Smooth muscle cell (in vitro differentiated cells): ENCODE results near the gene LGALS9. TPM values are rescaled to one million over a fixed set of nuclear protein-coding genes. Genes with fewer than 3 reads are reported as not detected.
"Not testable (repeated sequence)": the region's sequence is repeated elsewhere in the genome, so short reads cannot be mapped to it uniquely, and the experiment has no call there.

Source experiments
- DNase-seq: peaks from one replicate; lab custom pipeline; 2025; ENCODE audit not compliant: unreplicated experiment; lab: John Stamatoyannopoulos, UW
- H2AFZ ChIP-seq: fragments of 200-600 bp; sonication (generic); 2 replicates; pipeline ENCODE4 v1.6.0; 2016; ENCODE audit warnings: antibody characterized with exemption, low read depth, mild to moderate bottlenecking
- H3F3A ChIP-seq: fragments of 200-600 bp; sonication (generic); 2 replicates; pipeline ENCODE4 v1.6.0; 2017; ENCODE audit warnings: antibody characterized with exemption, low read depth
- H3K27ac ChIP-seq: fragments of 200-600 bp; sonication (generic); 2 replicates; pipeline ENCODE4 v1.5.1; 2016; ENCODE audit warnings: low read depth, mild to moderate bottlenecking
- H3K27me3 ChIP-seq: fragments of 200-600 bp; sonication (generic); 2 replicates; pipeline ENCODE4 v1.6.1; 2016; ENCODE audit warnings: low read depth, mild to moderate bottlenecking
- H3K36me3 ChIP-seq: fragments of 200-600 bp; sonication (generic); 2 replicates; pipeline ENCODE4 v1.5.1; 2016; ENCODE audit warnings: low read depth
- H3K4me1 ChIP-seq: fragments of 200-600 bp; sonication (generic); 2 replicates; pipeline ENCODE4 v1.5.1; 2016; ENCODE audit warnings: low read depth
- H3K4me2 ChIP-seq: fragments of 200-600 bp; sonication (generic); 2 replicates; pipeline ENCODE4 v1.6.0; 2016; ENCODE audit warnings: mild to moderate bottlenecking
- H3K4me3 ChIP-seq: fragments of 200-600 bp; sonication (generic); 2 replicates; pipeline ENCODE4 v1.5.1; 2016; ENCODE audit warnings: mild to moderate bottlenecking
- H3K79me2 ChIP-seq: fragments of 200-600 bp; sonication (generic); 2 replicates; pipeline ENCODE4 v1.6.0; 2016; ENCODE audit warnings: low read depth, mild to moderate bottlenecking
- H3K9ac ChIP-seq: fragments of 200-600 bp; sonication (generic); 2 replicates; pipeline ENCODE4 v1.6.0; 2016; ENCODE audit warnings: low read depth
- H3K9me3 ChIP-seq: fragments of 200-600 bp; sonication (generic); replicated peaks from 2 replicates; pipeline ENCODE4 v1.5.1; 2016; ENCODE audit warnings: low read depth
- H4K20me1 ChIP-seq: fragments of 200-600 bp; sonication (generic); 2 replicates; pipeline ENCODE4 v1.6.0; 2016; ENCODE audit warnings: low read depth
- whole genome bisulfite sequencing: methylation state at CpG from one replicate; pipeline ENCODE4 v1.1.7; 2016; ENCODE audit warnings: low lambda C conversion rate; 5-methylcytosine and 5-hydroxymethylcytosine counted together
- polyA plus RNA-seq: library from polyadenylated mRNA; unstranded; fragments of >200 nt; fragmentation: Nextera tagmentation; extraction: Ambion mirVana; gene quantifications from 2 replicates; pipeline ENCODE4 v1.2.1, GENCODE V29; 2016
- total RNA-seq: library from RNA; depleted of rRNA; stranded (reverse); fragments of >200 nt; gene quantifications from 2 replicates; pipeline ENCODE4 v1.2.3, GENCODE V29; 2014
- TF ChIP-seq, protein P1 (sequence below): fragments of 200-600 bp; sonication (generic); IDR thresholded peaks from 2 replicates; pipeline ENCODE4 v1.5.1; 2017; ENCODE audit warnings: borderline replicate concordance, mild to moderate bottlenecking, antibody characterized with exemption; ENCODE audit not compliant: insufficient read depth, poor library complexity, severe bottlenecking

The LGALS9 gene
- total and polyA plus RNA-seq, 2 experiments from 2014 or later: 5.8 to 9.7 TPM

- DNase-seq: no peak
- Histone ChIP-seq H3K9me3 (no peaks in the 10 kb centered on the region), H3K4me1 (no peaks in the 10 kb centered on the region), H3K36me3 (peaks cover 16% of the 10 kb centered on the region), H3K79me2 (no peaks in the 10 kb centered on the region), H4K20me1 (peaks cover 29% of the 10 kb centered on the region), H3K4me2 (no peak overlapping the region), H3K27ac (no peak overlapping the region), H2AFZ (no peak overlapping the region), H3K27me3 (no peaks in the 10 kb centered on the region), H3F3A (peaks cover 4% of the 10 kb centered on the region), H3K4me3 (no peak overlapping the region), H3K9ac (no peak overlapping the region)
- 96% methylated on average over 10 of the region's 10 CpGs for WGBS
- TF ChIP-seq, protein P1, sequence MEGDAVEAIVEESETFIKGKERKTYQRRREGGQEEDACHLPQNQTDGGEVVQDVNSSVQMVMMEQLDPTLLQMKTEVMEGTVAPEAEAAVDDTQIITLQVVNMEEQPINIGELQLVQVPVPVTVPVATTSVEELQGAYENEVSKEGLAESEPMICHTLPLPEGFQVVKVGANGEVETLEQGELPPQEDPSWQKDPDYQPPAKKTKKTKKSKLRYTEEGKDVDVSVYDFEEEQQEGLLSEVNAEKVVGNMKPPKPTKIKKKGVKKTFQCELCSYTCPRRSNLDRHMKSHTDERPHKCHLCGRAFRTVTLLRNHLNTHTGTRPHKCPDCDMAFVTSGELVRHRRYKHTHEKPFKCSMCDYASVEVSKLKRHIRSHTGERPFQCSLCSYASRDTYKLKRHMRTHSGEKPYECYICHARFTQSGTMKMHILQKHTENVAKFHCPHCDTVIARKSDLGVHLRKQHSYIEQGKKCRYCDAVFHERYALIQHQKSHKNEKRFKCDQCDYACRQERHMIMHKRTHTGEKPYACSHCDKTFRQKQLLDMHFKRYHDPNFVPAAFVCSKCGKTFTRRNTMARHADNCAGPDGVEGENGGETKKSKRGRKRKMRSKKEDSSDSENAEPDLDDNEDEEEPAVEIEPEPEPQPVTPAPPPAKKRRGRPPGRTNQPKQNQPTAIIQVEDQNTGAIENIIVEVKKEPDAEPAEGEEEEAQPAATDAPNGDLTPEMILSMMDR: no peak
Observed at GRCh38 chr17:27627514-27627913, 3.5 kb upstream of the LGALS9 start.

DNA sequence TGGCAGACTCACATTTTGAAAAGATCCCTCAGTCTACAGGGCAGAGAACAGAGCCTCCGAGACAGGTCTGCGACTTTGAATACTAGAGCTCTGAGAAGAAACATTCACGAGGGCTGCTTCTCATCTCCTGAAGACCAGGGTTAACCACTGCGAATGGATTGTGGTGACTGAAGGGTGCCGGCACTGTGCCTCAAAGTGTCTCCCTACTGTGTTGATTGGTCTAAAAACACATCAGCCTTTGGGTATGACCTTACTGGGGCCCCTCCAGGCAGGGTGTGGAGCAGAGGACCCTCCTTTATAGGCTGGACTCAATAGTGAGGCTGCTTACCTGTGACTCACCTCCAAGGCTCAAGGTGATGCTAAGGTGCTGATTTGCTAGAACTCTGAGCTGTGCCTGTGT is 2.6 kb upstream of the LGALS9 start:
- no peaks in the 10 kb centered on the region for H3K27me3 ChIP-seq
- H3K9me3 ChIP-seq: no peaks in the 10 kb centered on the region
- H3K4me2 ChIP-seq: no peak overlapping the region
- H3K4me3 ChIP-seq: no peak overlapping the region
- TF ChIP-seq, protein P1: no peak
- H3K27ac ChIP-seq: no peak overlapping the region
- H3K79me2 ChIP-seq: no peaks in the 10 kb centered on the region
- no peak overlapping the region for H2AFZ ChIP-seq
- no peak for DNase-seq
- H3K36me3 ChIP-seq: peaks cover 13% of the 10 kb centered on the region
- H3F3A ChIP-seq: peaks cover 4% of the 10 kb centered on the region
- WGBS: 83% methylated on average over 5 of the region's 5 CpGs
- H4K20me1 ChIP-seq: peaks cover 24% of the 10 kb centered on the region
- no peak overlapping the region for H3K9ac ChIP-seq
- H3K4me1 ChIP-seq: no peaks in the 10 kb centered on the region

DNA sequence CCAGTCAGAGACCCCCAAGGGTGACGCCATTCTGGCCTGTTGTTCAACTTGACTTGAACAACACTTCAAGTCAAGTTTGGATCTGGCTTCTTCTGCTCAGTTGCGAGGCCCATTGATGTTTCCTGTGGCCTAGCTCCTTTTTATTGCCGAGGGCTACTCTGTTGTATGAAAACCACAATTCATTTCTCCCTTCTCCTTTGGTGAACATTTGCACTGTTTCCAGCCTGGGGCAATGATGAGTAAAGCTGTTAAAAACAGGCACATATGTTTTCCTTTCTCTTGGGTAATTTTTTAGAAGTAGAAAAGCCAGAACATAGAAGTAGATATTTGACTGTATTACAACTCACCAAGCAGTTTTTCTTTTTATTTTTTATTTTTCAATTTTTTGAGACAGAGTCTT is 1.7 kb upstream of the LGALS9 start:
- H3K9me3 ChIP-seq, H3K4me2 ChIP-seq, DNase-seq, H3K27ac ChIP-seq, H3K36me3 ChIP-seq, H3K4me3 ChIP-seq, H3K9ac ChIP-seq, H3K27me3 ChIP-seq, H3K79me2 ChIP-seq, H3K4me1 ChIP-seq, H3F3A ChIP-seq, H2AFZ ChIP-seq: not testable (repeated sequence)
- 89% methylated on average over 3 of the region's 3 CpGs for WGBS
- peaks cover 21% of the 10 kb centered on the region for H4K20me1 ChIP-seq

GRCh38 chr17:27631411-27631760 is 398 bp downstream of the LGALS9 start:
- peaks cover 5% of the 10 kb centered on the region for H4K20me1 ChIP-seq
- no peak for DNase-seq
- peaks cover 4% of the 10 kb centered on the region for H3F3A ChIP-seq
- TF ChIP-seq, protein P1: no peak
- no peak overlapping the region for H3K27ac ChIP-seq
- WGBS: 93% methylated on average over 6 of the region's 6 CpGs
- H3K9ac ChIP-seq: no peak overlapping the region
- no peak overlapping the region for H3K4me2 ChIP-seq
- no peaks in the 10 kb centered on the region for H3K79me2 ChIP-seq
- no peaks in the 10 kb centered on the region for H3K9me3 ChIP-seq
- no peaks in the 10 kb centered on the region for H3K4me1 ChIP-seq
- H2AFZ ChIP-seq: no peak overlapping the region
- no peaks in the 10 kb centered on the region for H3K27me3 ChIP-seq
- H3K4me3 ChIP-seq: no peak overlapping the region
- H3K36me3 ChIP-seq: peaks cover 8% of the 10 kb centered on the region
